CD8-positive, alpha-beta memory T cell (primary cell): ENCODE measurements around the gene SH3BGR. TPM values are rescaled to one million over a fixed set of nuclear protein-coding genes. Genes with fewer than 3 reads are reported as not detected.

Experiments
- CTCF ChIA-PET: fragments of 350-600 bp; sonication (Branson Sonifier 250); formaldehyde crosslinking; loops from one replicate; lab custom pipeline; 2021; ENCODE audit warnings: antibody characterized with exemption; lab: Charles Lee
- POLR2A ChIA-PET: fragments of 350-600 bp; sonication (Branson Sonifier 250); formaldehyde crosslinking; loops from one replicate; lab custom pipeline; 2021; ENCODE audit warnings: antibody characterized with exemption; lab: Charles Lee
- DNase-seq, 5 donors: peaks; one replicate each; pipeline versions ENCODE4 v3.0.0 to v3.0.0-alpha.2; 2020 to 2022; ENCODE audit warnings: mixed read lengths in 1 of 5
- H3K27ac ChIP-seq: one replicate; pipeline ENCODE4 v1.7.0; 2013; ENCODE audit warnings: low read depth, mild to moderate bottlenecking, low read length, moderate library complexity
- H3K27me3 ChIP-seq: 2 replicates; pipeline ENCODE4 v1.7.0; 2013; ENCODE audit warnings: low read length, mild to moderate bottlenecking; ENCODE audit not compliant: insufficient read depth, poor library complexity, severe bottlenecking
- H3K36me3 ChIP-seq: 2 replicates; pipeline ENCODE4 v1.7.0; 2013; ENCODE audit warnings: mild to moderate bottlenecking, low read length, moderate library complexity; ENCODE audit not compliant: insufficient read depth
- H3K4me1 ChIP-seq: 2 replicates; pipeline ENCODE4 v1.7.0; 2013; ENCODE audit warnings: mild to moderate bottlenecking, low read length, moderate library complexity; ENCODE audit not compliant: insufficient read depth
- H3K4me3 ChIP-seq: 2 replicates; pipeline ENCODE4 v1.7.0; 2013; ENCODE audit warnings: mild to moderate bottlenecking, low read length
- H3K9me3 ChIP-seq: 2 replicates; pipeline ENCODE4 v1.7.0; 2013; ENCODE audit warnings: mild to moderate bottlenecking, low read length
- H3K27ac Mint-ChIP-seq, 8 donors: one replicate each; pipeline ENCODE4 v1.8.0; 2020 to 2021; ENCODE audit warnings: mixed read lengths in 8 of 8, mild to moderate bottlenecking in 6 of 8, inconsistent platforms in 3 of 8, moderate library complexity in 3 of 8
- H3K27me3 Mint-ChIP-seq, 2 donors: one replicate each; pipeline ENCODE4 v1.8.0; 2020 to 2021; ENCODE audit warnings: mixed read lengths in 2 of 2, mild to moderate bottlenecking in 1 of 2, moderate library complexity in 1 of 2
- H3K36me3 Mint-ChIP-seq, 3 donors: one replicate each; pipeline ENCODE4 v1.8.0; 2020 to 2021; ENCODE audit warnings: mixed read lengths in 3 of 3, inconsistent platforms in 1 of 3, mild to moderate bottlenecking in 1 of 3
- H3K4me1 Mint-ChIP-seq, 3 donors: one replicate each; pipeline ENCODE4 v1.8.0; 2020 to 2021; ENCODE audit warnings: mixed read lengths in 3 of 3, inconsistent platforms in 1 of 3, mild to moderate bottlenecking in 1 of 3
- H3K4me3 Mint-ChIP-seq, 7 donors: one replicate each; pipeline ENCODE4 v1.8.0; 2020 to 2021; ENCODE audit warnings: mixed read lengths in 7 of 7, mild to moderate bottlenecking in 6 of 7, moderate library complexity in 4 of 7, inconsistent platforms in 2 of 7
- H3K9me3 Mint-ChIP-seq, 5 donors: one replicate each; pipeline ENCODE4 v1.8.0; 2020 to 2022; ENCODE audit warnings: mixed read lengths in 5 of 5, mild to moderate bottlenecking in 3 of 5, moderate library complexity in 2 of 5, inconsistent platforms in 1 of 5
- polyA plus RNA-seq: library from polyadenylated mRNA; unstranded; fragments of 300-500 nt; fragmentation: Illumina TruSeq; gene quantifications from one replicate; pipeline ENCODE4 v1.2.3, GENCODE V29; 2021
- total RNA-seq, 2 experiments: library from RNA; stranded (reverse); gene quantifications; one replicate each; pipeline ENCODE4 v1.2.3, GENCODE V29; 2021

The SH3BGR gene
- total and polyA plus RNA-seq, 3 experiments from 2014 or later = 1.6 to 5.8 (median 4.5) TPM

- Histone ChIP-seq H3K4me1 (no peaks in the 10 kb centered on the region), H3K4me3 (no peak overlapping the region), H3K9me3 (no peaks in the 10 kb centered on the region), H3K36me3 (no peaks in the 10 kb centered on the region), H3K27me3 (no peaks in the 10 kb centered on the region), H3K27ac (no peak overlapping the region)
- peaks cover 1 to 16% of the 10 kb centered on the region in 2 donors for H3K27me3 Mint-ChIP-seq
- CTCF ChIA-PET = interaction anchor here (0.9 kb wide), 1 partner anchor 12 kb away, joined by 3 read pairs; no protein-coding TSS in a partner anchor
- POLR2A ChIA-PET = no interaction called here
- H3K4me1 Mint-ChIP-seq = no peaks in the 10 kb centered on the region
- DNase-seq = no peak
- no peak overlapping the region for H3K4me3 Mint-ChIP-seq
- H3K9me3 Mint-ChIP-seq = peaks cover 0 to 16% (median 3%) of the 10 kb centered on the region in 5 donors
- H3K27ac Mint-ChIP-seq = no peak overlapping the region
- H3K36me3 Mint-ChIP-seq = no peaks in the 10 kb centered on the region
Observed at GRCh38 chr21:39546522-39546921, 94.8 kb downstream of the SH3BGR start.

DNA sequence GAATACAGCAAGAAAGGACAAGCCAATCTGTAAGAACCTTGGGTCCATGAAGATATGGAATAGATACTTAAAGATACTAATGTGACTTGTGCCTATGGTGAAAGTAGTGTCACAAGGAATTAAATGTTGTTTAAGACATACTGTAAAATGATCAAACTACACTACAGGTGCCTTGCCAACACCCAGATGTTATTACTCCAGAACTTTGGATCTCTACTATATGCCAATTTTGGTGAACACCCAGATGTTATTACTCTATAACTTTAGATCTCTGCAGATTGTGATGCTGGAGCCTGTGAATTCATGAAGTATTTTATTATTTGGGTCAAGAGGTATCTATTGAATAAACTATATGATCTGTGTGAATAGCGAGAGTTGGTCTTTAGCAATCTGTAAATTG is 101.1 kb downstream of the SH3BGR start:
- DNase-seq = no peak
- H3K27me3 ChIP-seq = no peaks in the 10 kb centered on the region
- H3K4me3 ChIP-seq = no peak overlapping the region
- H3K9me3 ChIP-seq = no peaks in the 10 kb centered on the region
- Mint-ChIP-seq H3K4me3 (no peak overlapping the region), H3K9me3 (peaks cover 0 to 6% (median 3%) of the 10 kb centered on the region in 5 donors), H3K36me3 (no peaks in the 10 kb centered on the region), H3K4me1 (no peaks in the 10 kb centered on the region), H3K27ac (no peak overlapping the region), H3K27me3 (peaks cover 3% of the 10 kb centered on the region in 2 donors)
- no peaks in the 10 kb centered on the region for H3K36me3 ChIP-seq
- no peaks in the 10 kb centered on the region for H3K4me1 ChIP-seq
- H3K27ac ChIP-seq = no peak overlapping the region
- CTCF ChIA-PET = no interaction called here
- POLR2A ChIA-PET = no interaction called here

- CTCF ChIA-PET = no interaction called here
- no peak overlapping the region for H3K27ac ChIP-seq
- no peak overlapping the region for H3K4me3 Mint-ChIP-seq
Observed at GRCh38 chr21:39553331-39553730, 101.6 kb downstream of the SH3BGR start.

DNA sequence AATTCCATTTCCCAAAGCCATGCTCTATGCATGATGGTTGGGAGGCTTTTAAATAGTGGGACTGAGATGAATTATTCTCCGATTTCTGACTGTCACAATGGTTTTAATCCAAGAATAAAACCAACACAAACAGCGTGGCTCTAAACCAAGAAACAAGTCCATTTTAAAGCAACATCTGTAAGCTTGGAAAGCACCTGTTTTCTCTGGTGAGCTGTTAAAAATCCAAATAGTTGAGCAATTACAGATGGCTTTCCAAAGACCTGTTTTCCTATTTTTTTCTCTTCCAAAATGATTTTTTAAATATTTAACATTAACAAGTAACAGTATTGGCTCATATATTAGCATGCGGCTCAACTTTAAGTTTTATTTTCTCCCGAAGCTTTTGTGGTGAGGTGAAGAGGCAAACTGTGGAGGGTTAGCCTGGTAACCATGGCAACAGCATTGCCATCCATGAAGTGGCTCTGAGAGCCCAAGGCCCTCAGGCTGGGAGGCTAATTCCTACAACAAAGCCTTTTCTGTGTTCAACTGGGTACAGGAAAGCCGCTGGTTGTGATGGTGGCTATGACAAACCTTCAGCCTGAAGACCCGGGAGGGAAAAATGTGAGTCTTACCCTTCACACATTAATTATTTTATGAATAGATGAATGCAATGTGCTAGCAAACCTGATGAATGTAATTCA is 104.3 kb downstream of the SH3BGR start:
- peaks cover 0 to 2% (median 0%) of the 10 kb centered on the region in 5 donors for H3K9me3 Mint-ChIP-seq
- peaks cover 3 to 4% of the 10 kb centered on the region in 2 donors for H3K27me3 Mint-ChIP-seq
- no peaks in the 10 kb centered on the region for H3K36me3 ChIP-seq
- H3K4me1 ChIP-seq = no peaks in the 10 kb centered on the region
- no peak overlapping the region for H3K27ac ChIP-seq
- POLR2A ChIA-PET = no interaction called here
- CTCF ChIA-PET = no interaction called here
- no peak overlapping the region for H3K4me3 Mint-ChIP-seq
- no peak overlapping the region for H3K4me3 ChIP-seq
- DNase-seq = no peak
- H3K27ac Mint-ChIP-seq = no peak overlapping the region
- H3K9me3 ChIP-seq = no peaks in the 10 kb centered on the region
- no peaks in the 10 kb centered on the region for H3K36me3 Mint-ChIP-seq
- no peaks in the 10 kb centered on the region for H3K4me1 Mint-ChIP-seq
- H3K27me3 ChIP-seq = no peaks in the 10 kb centered on the region

More at GRCh38 chr21:39553331-39553730, 101.6 kb downstream of the SH3BGR start:
- no peak overlapping the region for H3K27ac Mint-ChIP-seq
- H3K4me3 ChIP-seq = no peak overlapping the region
- no peaks in the 10 kb centered on the region for H3K27me3 ChIP-seq
- H3K27me3 Mint-ChIP-seq = peaks cover 3% of the 10 kb centered on the region in 2 donors
- no peaks in the 10 kb centered on the region for H3K9me3 ChIP-seq
- peaks cover 0 to 4% (median 0%) of the 10 kb centered on the region in 5 donors for H3K9me3 Mint-ChIP-seq
- H3K4me1 ChIP-seq = no peaks in the 10 kb centered on the region
- DNase-seq = no peak
- H3K36me3 ChIP-seq = no peaks in the 10 kb centered on the region
- no peaks in the 10 kb centered on the region for H3K4me1 Mint-ChIP-seq
- POLR2A ChIA-PET = no interaction called here
- no peaks in the 10 kb centered on the region for H3K36me3 Mint-ChIP-seq

GRCh38 chr21:39559511-39559910 is 107.7 kb downstream of the SH3BGR start:
- no peaks in the 10 kb centered on the region for H3K36me3 Mint-ChIP-seq

DNA sequence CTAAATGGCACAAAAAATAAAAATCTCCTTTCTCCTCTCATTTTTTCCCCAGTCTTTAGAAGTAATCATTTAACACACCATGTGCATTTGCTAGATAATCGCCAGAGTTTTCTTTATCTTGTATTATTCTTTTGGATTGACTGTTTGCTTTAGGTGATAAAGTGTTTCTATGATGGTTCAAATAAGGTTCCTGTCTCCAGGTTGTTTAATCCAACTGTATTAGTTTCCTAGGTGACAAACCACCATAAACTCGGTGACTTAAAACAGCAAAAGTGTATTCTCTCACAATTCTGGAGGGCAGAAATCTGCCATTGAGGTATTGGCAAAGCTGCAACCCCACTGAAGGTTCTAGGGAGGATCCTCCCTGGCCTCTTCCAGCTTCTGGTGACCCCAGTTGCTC is 109.4 kb downstream of the SH3BGR start:
- Histone ChIP-seq H3K36me3 (no peaks in the 10 kb centered on the region), H3K4me3 (no peak overlapping the region), H3K27ac (no peak overlapping the region), H3K27me3 (no peaks in the 10 kb centered on the region), H3K4me1 (no peaks in the 10 kb centered on the region), H3K9me3 (no peaks in the 10 kb centered on the region)
- Mint-ChIP-seq H3K27ac (no peak overlapping the region), H3K4me1 (no peaks in the 10 kb centered on the region), H3K4me3 (no peak overlapping the region), H3K9me3 (peaks cover 0 to 2% (median 0%) of the 10 kb centered on the region in 5 donors), H3K27me3 (peaks cover 0 to 5% of the 10 kb centered on the region in 2 donors), H3K36me3 (no peaks in the 10 kb centered on the region)
- DNase-seq = no peak
- ChIA-PET POLR2A (no interaction called here), CTCF (no interaction called here)

More at GRCh38 chr21:39559511-39559910, 107.7 kb downstream of the SH3BGR start:
- Mint-ChIP-seq H3K4me1 (no peaks in the 10 kb centered on the region), H3K9me3 (peaks cover 0 to 2% (median 0%) of the 10 kb centered on the region in 5 donors), H3K27me3 (peaks cover 3 to 6% of the 10 kb centered on the region in 2 donors), H3K4me3 (no peak overlapping the region), H3K27ac (no peak overlapping the region)
- Histone ChIP-seq H3K9me3 (no peaks in the 10 kb centered on the region), H3K27ac (no peak overlapping the region), H3K4me3 (no peak overlapping the region), H3K27me3 (no peaks in the 10 kb centered on the region), H3K4me1 (no peaks in the 10 kb centered on the region), H3K36me3 (no peaks in the 10 kb centered on the region)
- CTCF ChIA-PET = no interaction called here
- DNase-seq = no peak
- POLR2A ChIA-PET = no interaction called here

DNA sequence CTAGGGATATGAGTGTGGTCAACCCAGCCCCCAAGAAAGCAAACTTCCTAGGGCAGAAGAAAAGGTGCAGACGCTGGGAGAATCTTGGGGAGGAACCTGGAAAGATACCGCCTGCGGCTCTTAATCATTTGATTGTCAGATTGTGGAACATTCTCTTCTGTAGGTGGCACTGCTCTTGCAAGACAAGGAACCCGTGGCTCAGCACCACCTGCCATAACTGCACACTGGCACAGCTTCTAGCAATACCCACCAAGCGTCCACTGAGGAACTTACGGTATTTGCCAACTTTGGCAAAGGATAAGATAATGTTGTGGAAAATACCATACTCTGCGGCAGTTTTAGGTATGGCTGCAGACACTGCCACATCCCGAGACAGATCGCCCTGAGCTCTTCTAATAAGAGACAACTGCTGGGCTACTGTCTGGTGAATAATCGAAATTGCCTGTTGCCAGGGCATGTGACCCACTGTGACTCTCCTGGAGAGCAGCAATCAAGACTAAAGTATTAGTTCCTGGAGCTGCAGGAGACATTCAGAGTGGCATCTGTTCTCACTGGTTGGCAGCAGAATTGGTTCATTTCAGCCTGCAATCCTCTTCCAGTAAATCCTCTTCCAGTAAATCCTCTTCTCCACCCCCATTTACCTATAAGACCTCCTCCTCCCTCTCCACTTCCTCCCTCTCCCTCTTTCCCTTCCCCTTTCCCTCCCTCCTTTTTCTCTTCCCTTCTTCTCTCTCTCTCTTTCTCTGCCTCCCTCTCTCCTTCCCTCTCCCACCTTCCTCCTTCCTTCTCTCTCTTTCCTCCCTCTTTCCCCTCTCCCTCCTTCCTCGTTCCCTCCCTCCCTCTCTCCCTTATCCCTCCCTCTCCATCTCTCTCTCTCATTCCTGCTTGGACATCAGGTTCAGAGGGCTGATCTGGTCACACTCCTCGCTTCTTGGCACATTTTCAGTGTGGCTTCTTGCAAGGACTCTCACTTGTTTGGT is 111.3 kb downstream of the SH3BGR start:
- H3K4me1 ChIP-seq = no peaks in the 10 kb centered on the region
- H3K9me3 ChIP-seq = no peaks in the 10 kb centered on the region
- H3K9me3 Mint-ChIP-seq = peaks cover 0 to 2% (median 0%) of the 10 kb centered on the region in 5 donors
- H3K36me3 ChIP-seq = no peaks in the 10 kb centered on the region
- ChIA-PET POLR2A (no interaction called here), CTCF (no interaction called here)
- no peaks in the 10 kb centered on the region for H3K36me3 Mint-ChIP-seq
- H3K27ac ChIP-seq = no peak overlapping the region
- no peak for DNase-seq
- H3K27me3 Mint-ChIP-seq = peaks cover 0 to 4% of the 10 kb centered on the region in 2 donors
- no peak overlapping the region for H3K27ac Mint-ChIP-seq
- H3K4me3 ChIP-seq = no peak overlapping the region
- no peaks in the 10 kb centered on the region for H3K4me1 Mint-ChIP-seq
- H3K4me3 Mint-ChIP-seq = no peak overlapping the region
- H3K27me3 ChIP-seq = no peaks in the 10 kb centered on the region

DNA sequence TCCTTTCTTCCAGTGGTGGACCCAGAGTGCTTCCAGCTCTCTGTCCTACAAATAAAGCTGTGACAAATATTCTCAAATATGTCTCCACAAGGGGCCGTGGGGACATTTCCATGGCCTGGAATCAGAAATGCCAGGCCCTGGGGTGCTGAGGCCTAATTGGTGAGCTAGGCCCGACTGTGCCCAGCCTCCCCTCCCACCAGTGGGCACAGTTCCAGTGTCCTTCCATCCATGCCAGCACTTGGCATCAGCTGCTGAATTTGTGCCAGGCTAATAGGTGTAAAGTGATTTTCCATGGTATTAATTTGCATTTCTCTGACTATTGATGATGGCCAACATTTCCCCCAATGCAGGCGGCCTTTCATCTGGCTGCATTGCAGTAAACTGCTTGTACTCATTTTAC is 112.4 kb downstream of the SH3BGR start:
- H3K27me3 Mint-ChIP-seq = peaks cover 0 to 4% of the 10 kb centered on the region in 2 donors
- no peaks in the 10 kb centered on the region for H3K27me3 ChIP-seq
- H3K36me3 ChIP-seq = no peaks in the 10 kb centered on the region
- no peaks in the 10 kb centered on the region for H3K4me1 Mint-ChIP-seq
- no peak overlapping the region for H3K4me3 ChIP-seq
- H3K4me3 Mint-ChIP-seq = no peak overlapping the region
- H3K4me1 ChIP-seq = no peaks in the 10 kb centered on the region
- H3K27ac Mint-ChIP-seq = no peak overlapping the region
- H3K9me3 Mint-ChIP-seq = peaks cover 0 to 2% (median 0%) of the 10 kb centered on the region in 5 donors
- ChIA-PET POLR2A (no interaction called here), CTCF (no interaction called here)
- H3K9me3 ChIP-seq = no peaks in the 10 kb centered on the region
- H3K27ac ChIP-seq = no peak overlapping the region
- H3K36me3 Mint-ChIP-seq = no peaks in the 10 kb centered on the region
- no peak for DNase-seq
